ENCODE data around the gene VAPB.

DNA sequence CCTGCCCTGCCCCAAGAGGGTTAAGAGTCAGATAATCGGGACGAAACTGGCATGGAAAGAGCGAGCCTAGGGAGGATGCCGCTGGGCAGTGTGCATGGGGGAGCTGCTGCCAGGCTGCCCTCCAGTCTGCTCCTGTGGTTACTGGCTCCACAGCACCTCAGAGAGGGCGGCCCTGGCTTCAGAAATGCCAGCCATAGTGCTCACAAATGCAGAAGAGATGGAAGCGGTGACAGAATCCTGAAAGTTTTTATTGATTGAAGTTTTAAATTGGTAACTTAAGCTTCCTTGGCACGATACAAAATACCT, 57.9 kb downstream of the VAPB start:
- TF ChIP-seq POLR2AphosphoS5 (IDR thresholded peaks at IDR 0.05; ENCODE audit: low read depth): no peak
- TF ChIP-seq, protein P1, sequence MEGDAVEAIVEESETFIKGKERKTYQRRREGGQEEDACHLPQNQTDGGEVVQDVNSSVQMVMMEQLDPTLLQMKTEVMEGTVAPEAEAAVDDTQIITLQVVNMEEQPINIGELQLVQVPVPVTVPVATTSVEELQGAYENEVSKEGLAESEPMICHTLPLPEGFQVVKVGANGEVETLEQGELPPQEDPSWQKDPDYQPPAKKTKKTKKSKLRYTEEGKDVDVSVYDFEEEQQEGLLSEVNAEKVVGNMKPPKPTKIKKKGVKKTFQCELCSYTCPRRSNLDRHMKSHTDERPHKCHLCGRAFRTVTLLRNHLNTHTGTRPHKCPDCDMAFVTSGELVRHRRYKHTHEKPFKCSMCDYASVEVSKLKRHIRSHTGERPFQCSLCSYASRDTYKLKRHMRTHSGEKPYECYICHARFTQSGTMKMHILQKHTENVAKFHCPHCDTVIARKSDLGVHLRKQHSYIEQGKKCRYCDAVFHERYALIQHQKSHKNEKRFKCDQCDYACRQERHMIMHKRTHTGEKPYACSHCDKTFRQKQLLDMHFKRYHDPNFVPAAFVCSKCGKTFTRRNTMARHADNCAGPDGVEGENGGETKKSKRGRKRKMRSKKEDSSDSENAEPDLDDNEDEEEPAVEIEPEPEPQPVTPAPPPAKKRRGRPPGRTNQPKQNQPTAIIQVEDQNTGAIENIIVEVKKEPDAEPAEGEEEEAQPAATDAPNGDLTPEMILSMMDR (IDR thresholded peaks at IDR 0.05; ENCODE audit: insufficient read depth, low read length): no peak
